HEK293 (cell line): Measurements from ENCODE around the gene PGBD5.

Experiments
- CTCF ChIA-PET: fragments of 350-600 bp; formaldehyde crosslinking; extraction: SDS; loops from one replicate; lab custom pipeline; 2021; ENCODE audit warnings: antibody characterized with exemption; lab: Yijun Ruan, JAX
- POLR2A ChIA-PET: fragments of 300-600 bp; formaldehyde crosslinking; extraction: SDS; loops from one replicate; lab custom pipeline; 2020; ENCODE audit warnings: antibody characterized with exemption, inconsistent platforms; lab: Yijun Ruan, JAX
- H3K27ac ChIP-seq: fragments of 200-500 bp; sonication (Bioruptor generic); 2 replicates; pipeline ENCODE4 v1.5.1; 2014; ENCODE audit warnings: low read depth, low read length, control low read depth, inconsistent platforms; ENCODE audit errors: extremely low read depth
- H3K36me3 ChIP-seq, 2 experiments: fragments of 200-500 bp in 1 of 2; sonication (Bioruptor generic) in 1 of 2; 1 replicate in 1 of 2; 2 replicates in 1 of 2; pipeline ENCODE4 v1.5.1; 2014 to 2017; ENCODE audit warnings: inconsistent platforms in 2 of 2, low read length in 2 of 2; ENCODE audit not compliant: control insufficient read depth in 2 of 2, insufficient read depth in 1 of 2
- H3K4me1 ChIP-seq: fragments of 200-500 bp; sonication (Bioruptor generic); 2 replicates; pipeline ENCODE4 v1.5.1; 2014; ENCODE audit warnings: mild to moderate bottlenecking, low read length, inconsistent platforms; ENCODE audit not compliant: control insufficient read depth, insufficient read depth
- H3K4me3 ChIP-seq: 2 replicates; pipeline ENCODE4 v1.5.1; 2011; ENCODE audit warnings: low read depth, mild to moderate bottlenecking, control low read depth, low read length, moderate library complexity
- H3K9me3 ChIP-seq: fragments of 200-500 bp; sonication (Bioruptor generic); 2 replicates; pipeline ENCODE4 v1.5.1; 2014; ENCODE audit warnings: low read depth, low read length, inconsistent platforms; ENCODE audit not compliant: control insufficient read depth, insufficient read depth
- HOXC10 ChIP-seq: sonication (generic); formaldehyde crosslinking; IDR thresholded peaks from 2 replicates; pipeline ENCODE4 v1.8.1; 2023; ENCODE audit warnings: mild to moderate bottlenecking, missing genetic modification reagents
- KLF8 ChIP-seq: fragments of 450-650 bp; formaldehyde crosslinking; IDR thresholded peaks from 2 replicates; pipeline ENCODE4 v1.5.1; 2016; ENCODE audit warnings: missing biosample characterization, missing genetic modification characterization
- PRDM1 ChIP-seq: fragments of 450-650 bp; formaldehyde crosslinking; IDR thresholded peaks from 2 replicates; pipeline ENCODE4; 2016; ENCODE audit warnings: missing biosample characterization, missing genetic modification characterization
- PRDM2 ChIP-seq: fragments of 450-650 bp; formaldehyde crosslinking; IDR thresholded peaks from 2 replicates; pipeline ENCODE4 v1.5.1; 2016; ENCODE audit warnings: missing biosample characterization, missing genetic modification characterization, borderline replicate concordance
- ZBTB11 ChIP-seq: fragments of 450-650 bp; formaldehyde crosslinking; conservative IDR thresholded peaks from 2 replicates; pipeline ENCODE4 v1.5.1; 2016; ENCODE audit warnings: low read depth, missing biosample characterization, missing genetic modification characterization
- ZBTB20 ChIP-seq: fragments of 450-650 bp; formaldehyde crosslinking; IDR thresholded peaks from 2 replicates; pipeline ENCODE4 v1.5.1; 2016; ENCODE audit warnings: missing biosample characterization, missing genetic modification characterization
- ZFP69B ChIP-seq: fragments of 450-650 bp; formaldehyde crosslinking; IDR thresholded peaks from 2 replicates; pipeline ENCODE4 v1.5.1; 2016; ENCODE audit warnings: missing biosample characterization, missing genetic modification characterization
- ZNF132 ChIP-seq: fragments of 450-650 bp; formaldehyde crosslinking; IDR thresholded peaks from 2 replicates; pipeline ENCODE4 v1.5.1; 2017; ENCODE audit warnings: missing biosample characterization, missing genetic modification characterization, borderline replicate concordance
- ZNF175 ChIP-seq: fragments of 450-650 bp; formaldehyde crosslinking; IDR thresholded peaks from 2 replicates; pipeline ENCODE4 v1.5.1; 2016; ENCODE audit warnings: missing biosample characterization, missing genetic modification characterization
- ZNF18 ChIP-seq: fragments of 450-650 bp; formaldehyde crosslinking; IDR thresholded peaks from 2 replicates; pipeline ENCODE4 v1.5.1; 2016; ENCODE audit warnings: missing biosample characterization, missing genetic modification characterization
- ZNF23 ChIP-seq: fragments of 450-650 bp; formaldehyde crosslinking; IDR thresholded peaks from 2 replicates; pipeline ENCODE4 v1.5.1; 2016; ENCODE audit warnings: missing biosample characterization, missing genetic modification characterization, borderline replicate concordance
- ZNF26 ChIP-seq: fragments of 450-650 bp; formaldehyde crosslinking; IDR thresholded peaks from 2 replicates; pipeline ENCODE4 v1.5.1; 2016; ENCODE audit warnings: missing biosample characterization, missing genetic modification characterization
- ZNF341 ChIP-seq: fragments of 450-650 bp; formaldehyde crosslinking; IDR thresholded peaks from 2 replicates; pipeline ENCODE4; 2016; ENCODE audit warnings: low read depth, missing biosample characterization, missing genetic modification characterization
- ZNF366 ChIP-seq: fragments of 450-650 bp; formaldehyde crosslinking; conservative IDR thresholded peaks from 2 replicates; pipeline ENCODE4 v1.5.1; 2016; ENCODE audit warnings: missing biosample characterization, missing genetic modification characterization
- ZNF510 ChIP-seq: fragments of 450-650 bp; formaldehyde crosslinking; IDR thresholded peaks from 2 replicates; pipeline ENCODE4 v1.5.1; 2018; ENCODE audit warnings: mild to moderate bottlenecking, missing genetic modification characterization, missing biosample characterization; ENCODE audit not compliant: insufficient replicate concordance
- ZNF518A ChIP-seq: fragments of 450-650 bp; formaldehyde crosslinking; conservative IDR thresholded peaks from 2 replicates; pipeline ENCODE4 v1.5.1; 2016; ENCODE audit warnings: low read depth, missing biosample characterization, missing genetic modification characterization

The PGBD5 gene

GRCh38 chr1:230469271-230469670 lies 43.1 kb upstream of the PGBD5 start (continued):
- TF ChIP-seq ZBTB11 (tag by site-specific recombination) (no peak), ZNF366 (tag by site-specific recombination) (peak; percentile 95), PRDM1 (tag by site-specific recombination) (peak; percentile 99), KLF8 (tag by site-specific recombination) (no peak), ZNF23 (tag by site-specific recombination) (no peak), ZNF175 (tag by site-specific recombination) (no peak)

- Histone ChIP-seq H3K4me1 (no peaks in the 10 kb centered on the region), H3K27ac (no peak overlapping the region), H3K4me3 (no peak overlapping the region), H3K36me3 (no peaks in the 10 kb centered on the region; a peak in 1 of 3 replicates), H3K9me3 (no peaks in the 10 kb centered on the region)
- ChIA-PET POLR2A (interaction anchor here (1.6 kb wide), 1 partner anchor 9 kb away, joined by 4 read pairs; no protein-coding TSS in a partner anchor), CTCF (interaction anchor here (1.1 kb wide), 1 partner anchor 10 kb away, joined by 4 read pairs; no protein-coding TSS in a partner anchor)
- TF ChIP-seq ZNF132 (no peak), ZNF26 (tag by site-specific recombination) (no peak), ZFP69B (no peak), ZNF18 (no peak), ZNF341 (tag by site-specific recombination) (no peak), ZNF510 (tag by site-specific recombination) (no peak), ZBTB20 (tag by site-specific recombination) (no peak), HOXC10 (CRISPR knock-in tag) (no peak), PRDM2 (tag by site-specific recombination) (no peak), ZNF518A (no peak)
Observed at GRCh38 chr1:230465691-230466090, 39.6 kb upstream of the PGBD5 start.
